DND-41 (cell line): ENCODE results near the gene TRIM69.

Experiments used
- CTCF ChIP-seq: IDR thresholded peaks from 2 replicates; pipeline ENCODE4 v1.5.1; 2012; ENCODE audit warnings: borderline replicate concordance, low read length, moderate library complexity, mild to moderate bottlenecking; ENCODE audit not compliant: poor library complexity, severe bottlenecking; ENCODE audit errors: extremely low read depth
- EZH2 ChIP-seq: IDR thresholded peaks from 3 replicates; pipeline ENCODE4 v1.6.1; 2012; ENCODE audit warnings: borderline replicate concordance, low read depth, mild to moderate bottlenecking, moderate library complexity, low read length, inconsistent platforms; ENCODE audit not compliant: severe bottlenecking

DNA sequence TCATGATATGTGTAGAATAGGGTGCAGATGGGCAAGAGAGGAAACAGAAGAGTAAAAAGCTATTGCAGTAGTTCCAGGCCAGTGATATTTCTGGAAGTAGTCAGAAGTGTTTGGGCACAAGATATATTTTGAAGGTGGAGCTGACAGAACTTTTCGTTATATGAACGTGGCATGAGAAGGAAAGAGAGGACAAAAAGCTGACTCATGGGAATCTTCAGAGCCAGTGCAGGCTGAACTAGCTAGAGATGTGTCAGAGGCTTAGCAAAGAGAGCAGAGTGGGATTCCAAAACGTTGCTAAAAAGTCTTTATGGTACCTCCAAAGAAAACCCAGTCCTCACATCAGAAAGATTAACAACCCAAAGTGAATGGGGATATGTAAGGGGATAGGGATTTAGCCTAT lies 28.7 kb downstream of the TRIM69 start:
- TF ChIP-seq CTCF = no peak
- TF ChIP-seq EZH2 = no peak
